Measurements from ENCODE around the gene ADAMTSL1. TPM values are rescaled to one million over a fixed set of nuclear protein-coding genes. Genes with fewer than 3 reads are reported as not detected.

ADAMTSL1 gene
- total RNA-seq, 1 experiment from 2014 or later = not detected

DNA sequence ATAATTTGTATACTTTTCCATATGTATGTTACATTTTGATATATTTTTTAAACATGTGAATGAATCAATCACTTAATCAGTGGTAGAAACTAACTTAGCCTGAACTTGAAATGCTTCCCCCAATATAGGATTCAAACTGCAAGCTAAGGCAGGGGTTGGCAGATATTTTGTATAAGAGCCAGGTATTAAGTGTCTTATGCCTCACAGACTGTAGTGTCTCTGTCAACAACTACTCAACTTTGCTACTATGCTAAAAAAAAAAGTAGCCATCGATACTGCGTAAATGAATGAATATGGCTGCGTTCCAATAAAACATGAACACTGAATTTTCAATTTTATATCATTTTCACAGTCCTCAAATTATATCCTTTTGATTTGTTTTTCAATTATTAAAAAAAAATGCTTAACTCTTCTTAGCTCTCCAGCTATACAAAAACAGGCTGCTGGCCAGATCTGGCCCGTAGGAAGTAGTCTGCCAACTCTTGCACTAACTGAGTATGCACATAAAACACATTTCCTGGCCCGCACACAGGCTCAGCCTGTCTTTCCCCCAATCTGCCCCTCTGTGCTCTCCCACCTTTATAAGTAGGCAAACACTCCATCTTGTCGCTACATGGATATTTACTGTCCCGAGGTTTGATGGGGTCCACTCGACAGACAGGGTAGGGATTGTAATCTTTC is 467.2 kb downstream of the ADAMTSL1 start:
- DNase-seq (ENCODE audit: low read depth, low spot score) (no peak), ATAC-seq (no peak)
- Histone ChIP-seq H3K27me3 (ENCODE audit: insufficient read depth, low read length) (peaks cover 47% of the 10 kb centered on the region), H3K79me2 (ENCODE audit: insufficient read depth, low read length) (no peaks in the 10 kb centered on the region), H3K27ac (ENCODE audit: low read depth, low read length) (no peak overlapping the region), H3K9ac (ENCODE audit: low read length) (no peak overlapping the region), H3K9me2 (ENCODE audit: insufficient read depth) (no peaks in the 10 kb centered on the region), H3K9me3 (ENCODE audit: control insufficient read depth in 1 of 2, insufficient read depth in 1 of 2, low read depth in 1 of 2, low read length in 2 of 2) (no peaks in the 10 kb centered on the region), H3K36me3 (ENCODE audit: control insufficient read depth in 1 of 2, insufficient read depth in 2 of 2, low read length in 2 of 2) (no peaks in the 10 kb centered on the region), H4K20me1 (ENCODE audit: insufficient read depth) (no peaks in the 10 kb centered on the region), H3K4me3 (replicated peaks in 1 of 2; ENCODE audit: low read depth in 1 of 2, low read length in 2 of 2) (no peak overlapping the region), H3K4me1 (ENCODE audit: control insufficient read depth in 1 of 2, insufficient read depth in 2 of 2, low read length in 2 of 2) (no peaks in the 10 kb centered on the region), H2AFZ (ENCODE audit: low read depth, low read length, poor library complexity, severe bottlenecking) (no peak overlapping the region), H3K4me2 (ENCODE audit: low read length) (no peak overlapping the region)
- ChIA-PET POLR2A (no interaction called here), CTCF (no interaction called here), RAD21 (ENCODE audit: low non-redundant PET in 1 of 2, low total read pairs in 2 of 2, uncharacterized antibody in 2 of 2, unreplicated experiment in 2 of 2) (no interaction called here)
- BruUV-seq (replicated peaks) = no TSS peak
- intact Hi-C loops (cut with micrococcal nuclease) = no loop called here
- TF ChIP-seq ZFX (IDR thresholded peaks at IDR 0.05) (no peak), SIN3A (IDR thresholded peaks at IDR 0.05; ENCODE audit: low read depth) (no peak), POLR2AphosphoS5 (IDR thresholded peaks at IDR 0.05; ENCODE audit: low read depth, low read length) (no peak), ATF3 (IDR thresholded peaks at IDR 0.05) (no peak), FOSL1 (IDR thresholded peaks at IDR 0.05; ENCODE audit: low read depth) (no peak), YY1 (IDR thresholded peaks at IDR 0.05; ENCODE audit: extremely low read depth, insufficient replicate concordance, low read depth, low read length) (no peak), EGR1 (IDR thresholded peaks at IDR 0.05; ENCODE audit: low read depth) (no peak), ELF1 (IDR thresholded peaks at IDR 0.05; ENCODE audit: borderline replicate concordance, low read depth) (no peak), CEBPB (IDR thresholded peaks at IDR 0.05; ENCODE audit: low read depth) (no peak), EZH2 (IDR thresholded peaks at IDR 0.05) (no peak), JUND (IDR thresholded peaks at IDR 0.05) (no peak), CTCF (IDR thresholded peaks at IDR 0.05 in 2 of 3, conservative IDR thresholded peaks at IDR 0.05 in 1 of 3; ENCODE audit: borderline replicate concordance in 1 of 3, insufficient read depth in 1 of 3, low read depth in 2 of 3, low read length in 2 of 3) (no peak), ZBTB33 (IDR thresholded peaks at IDR 0.05; ENCODE audit: extremely low read depth, insufficient replicate concordance, low read length) (no peak), SRF (IDR thresholded peaks at IDR 0.05; ENCODE audit: low read depth) (no peak), EZH2phosphoT487 (IDR thresholded peaks at IDR 0.05; ENCODE audit: borderline replicate concordance) (no peak), ZNF274 (IDR thresholded peaks at IDR 0.05; ENCODE audit: low read depth, low read length) (no peak)
- TF ChIP-seq, protein P1, sequence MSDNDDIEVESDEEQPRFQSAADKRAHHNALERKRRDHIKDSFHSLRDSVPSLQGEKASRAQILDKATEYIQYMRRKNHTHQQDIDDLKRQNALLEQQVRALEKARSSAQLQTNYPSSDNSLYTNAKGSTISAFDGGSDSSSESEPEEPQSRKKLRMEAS (IDR thresholded peaks at IDR 0.05) = no peak
